BE2C (cell line): Measurements from ENCODE around the gene ZNF616.

Experiments
- DNase-seq: peaks from one replicate; pipeline ENCODE4 v3.0.0-alpha.2; 2020
- H3K27me3 ChIP-seq: fragments of 250-450 bp; sonication (Bioruptor Pico); 2 replicates; pipeline ENCODE4 v1.5.1; 2020; ENCODE audit warnings: mild to moderate bottlenecking
- H3K36me3 ChIP-seq: fragments of 250-450 bp; sonication (Bioruptor Pico); 2 replicates; pipeline ENCODE4 v1.5.1; 2020; ENCODE audit warnings: mild to moderate bottlenecking
- H3K4me1 ChIP-seq: fragments of 250-450 bp; sonication (Bioruptor Pico); 2 replicates; pipeline ENCODE4 v1.5.1; 2020
- H3K4me3 ChIP-seq: 2 replicates; pipeline ENCODE4 v1.5.1; 2011; ENCODE audit warnings: low read depth, low read length
- H3K9me3 ChIP-seq: fragments of 250-450 bp; sonication (Bioruptor Pico); 2 replicates; pipeline ENCODE4 v1.5.1; 2020
- CTCF ChIP-seq: IDR thresholded peaks from 2 replicates; pipeline ENCODE4 v1.5.1; 2012; ENCODE audit warnings: mild to moderate bottlenecking, low read depth, low read length

Gene ZNF616

GRCh38 chr19:52142001-52142595 lies 2.4 kb upstream of the ZNF616 start:
- DNase-seq = no peak
- H3K4me3 ChIP-seq = no peak overlapping the region
- no peaks in the 10 kb centered on the region for H3K9me3 ChIP-seq
- no peak for TF ChIP-seq CTCF
- H3K27me3 ChIP-seq = no peaks in the 10 kb centered on the region
- no peaks in the 10 kb centered on the region for H3K36me3 ChIP-seq
- no peaks in the 10 kb centered on the region for H3K4me1 ChIP-seq

GRCh38 chr19:52141203-52141602 lies 1.5 kb upstream of the ZNF616 start:
- no peaks in the 10 kb centered on the region for H3K36me3 ChIP-seq
- H3K9me3 ChIP-seq = no peaks in the 10 kb centered on the region
- no peaks in the 10 kb centered on the region for H3K4me1 ChIP-seq
- no peaks in the 10 kb centered on the region for H3K27me3 ChIP-seq
- H3K4me3 ChIP-seq = no peak overlapping the region
- DNase-seq = no peak
- TF ChIP-seq CTCF = no peak

GRCh38 chr19:52140032-52140710 lies 433 bp upstream of the ZNF616 start:
- no peak for DNase-seq
- Histone ChIP-seq H3K27me3 (no peaks in the 10 kb centered on the region), H3K4me3 (peak overlapping the region; percentile 47), H3K36me3 (no peaks in the 10 kb centered on the region), H3K9me3 (no peaks in the 10 kb centered on the region; the same call in 1 of the 2 replicates), H3K4me1 (no peaks in the 10 kb centered on the region)
- TF ChIP-seq CTCF = no peak

GRCh38 chr19:52138983-52139251 lies 821 bp downstream of the ZNF616 start:
- no peaks in the 10 kb centered on the region for H3K36me3 ChIP-seq
- no peaks in the 10 kb centered on the region for H3K27me3 ChIP-seq
- no peak for DNase-seq
- no peak for TF ChIP-seq CTCF
- H3K4me1 ChIP-seq = no peaks in the 10 kb centered on the region
- peak overlapping the region; percentile 95 for H3K4me3 ChIP-seq
- H3K9me3 ChIP-seq = peaks cover 2% of the 10 kb centered on the region

- Histone ChIP-seq H3K36me3 (no peaks in the 10 kb centered on the region), H3K9me3 (peaks cover 2% of the 10 kb centered on the region), H3K4me3 (peak overlapping the region; percentile 95), H3K4me1 (no peaks in the 10 kb centered on the region), H3K27me3 (no peaks in the 10 kb centered on the region)
- peak; percentile 69 for DNase-seq
- TF ChIP-seq CTCF = no peak
These were observed 1.3 kb downstream of the ZNF616 start for GRCh38 chr19:52138278-52138982.

- no peak for TF ChIP-seq CTCF
- H3K4me1 ChIP-seq = no peaks in the 10 kb centered on the region
- no peak for DNase-seq
- H3K9me3 ChIP-seq = peaks cover 2% of the 10 kb centered on the region
- no peaks in the 10 kb centered on the region for H3K27me3 ChIP-seq
- H3K4me3 ChIP-seq = no peak overlapping the region
- H3K36me3 ChIP-seq = peaks cover 75% of the 10 kb centered on the region
These were observed 19.5 kb downstream of the ZNF616 start for GRCh38 chr19:52120286-52120685.
